ENCODE results near the gene UBE2U. TPM values are rescaled to one million over a fixed set of nuclear protein-coding genes. Genes with fewer than 3 reads are reported as not detected.
A peak's percentile ranks its signal among the peaks of the same experiment; 100 is the strongest.
"Not testable (repeated sequence)": the region's sequence is repeated elsewhere in the genome, so short reads cannot be mapped to it uniquely, and the experiment has no call there.

UBE2U gene
- total RNA-seq, 2 donors from 2014 or later: not detected

GRCh38 chr1:64231153-64231552 is 27.7 kb downstream of the UBE2U start:
- ATAC-seq (no peak), DNase-seq (no peak)
- intact Hi-C loops (cut with DNase I, micrococcal nuclease): no loop called here

DNA sequence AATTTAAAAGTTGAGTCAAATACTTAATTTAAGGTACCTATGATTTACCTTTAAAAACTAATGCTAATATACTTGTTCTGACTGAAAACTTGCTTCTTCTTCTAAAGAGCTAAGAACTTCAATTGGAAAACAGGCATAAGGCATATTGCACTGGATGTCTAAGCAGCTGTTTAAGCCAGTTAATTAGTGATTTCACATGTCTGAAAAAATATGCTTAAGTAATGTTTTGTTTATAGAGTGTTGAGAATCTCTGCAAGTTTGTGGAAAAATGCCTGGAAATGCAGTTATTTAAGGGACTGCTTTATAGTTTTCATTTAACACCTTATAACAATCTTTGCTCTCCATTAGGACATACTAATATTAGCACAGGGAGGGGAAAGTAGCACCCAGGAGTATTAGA is 28.2 kb downstream of the UBE2U start:
- intact Hi-C loops (cut with DNase I, micrococcal nuclease): no loop called here
- DNase-seq (no peak), ATAC-seq (no peak)

GRCh38 chr1:64234714-64235113 is 31.3 kb downstream of the UBE2U start:
- DNase-seq (no peak), ATAC-seq (no peak)
- intact Hi-C loops (cut with DNase I, micrococcal nuclease): no loop called here

- intact Hi-C loops (cut with DNase I, micrococcal nuclease): no loop called here
- ATAC-seq (no peak), DNase-seq (no peak)
Observed at GRCh38 chr1:64235181-64235580, 31.8 kb downstream of the UBE2U start.

GRCh38 chr1:64235910-64236309 is 32.5 kb downstream of the UBE2U start:
- ATAC-seq (no peak), DNase-seq (no peak)
- intact Hi-C loops (cut with DNase I, micrococcal nuclease): no loop called here

DNA sequence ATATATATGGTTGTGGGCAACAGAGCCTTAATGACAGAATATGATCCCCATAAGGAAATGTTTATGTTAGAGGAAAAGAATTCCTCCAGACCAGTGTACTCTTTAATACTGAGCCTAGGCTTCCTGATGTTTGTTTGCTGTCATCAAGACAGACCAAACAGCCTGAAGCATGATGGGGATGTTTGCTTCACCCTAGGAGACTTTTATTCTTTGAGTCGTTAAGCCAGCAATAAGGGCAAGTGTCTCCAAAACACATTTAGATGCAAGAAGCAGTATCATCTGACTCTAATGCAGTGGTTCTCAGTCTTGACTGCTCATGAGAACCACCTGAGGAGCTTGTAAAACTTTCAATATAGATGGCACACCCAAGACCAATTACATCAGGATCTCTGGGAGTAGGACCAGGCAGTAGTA is 33.1 kb downstream of the UBE2U start:
- no peak for DNase-seq
- ATAC-seq: no peak
- intact Hi-C loops (cut with DNase I, micrococcal nuclease): no loop called here

DNA sequence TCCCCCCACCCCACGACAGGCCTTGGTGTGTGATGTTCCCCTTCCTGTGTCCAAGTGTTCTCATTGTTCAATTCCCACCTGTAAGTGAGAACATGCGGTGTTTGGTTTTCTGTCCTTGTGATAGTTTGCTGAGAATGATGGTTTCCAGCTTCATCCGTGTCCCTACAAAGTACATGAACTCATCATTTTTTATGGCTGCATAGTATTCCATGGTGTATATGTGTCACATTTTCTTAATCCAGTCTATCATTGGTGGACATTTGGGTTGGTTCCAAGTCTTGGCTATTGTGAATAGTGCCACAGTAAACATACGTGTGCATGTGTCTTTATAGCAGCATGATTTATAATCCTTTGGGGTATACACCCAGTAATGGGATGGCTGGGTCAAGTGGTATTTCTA is 36.1 kb downstream of the UBE2U start:
- DNase-seq; intact Hi-C loops (cut with DNase I, micrococcal nuclease); ATAC-seq: not testable (repeated sequence)

- DNase-seq: no peak
- intact Hi-C loops (cut with DNase I, micrococcal nuclease): loop anchor here in 1 of 2 donors (5.0 kb wide), 2 partner anchors 548 to 563 kb away; no protein-coding TSS in a partner anchor
- ATAC-seq: no peak
Observed at GRCh38 chr1:64240206-64240605, 36.8 kb downstream of the UBE2U start.

- intact Hi-C loops (cut with DNase I, micrococcal nuclease): loop anchor here in 1 of 2 donors (5.0 kb wide), 2 partner anchors 549 to 564 kb away; no protein-coding TSS in a partner anchor
- DNase-seq (no peak), ATAC-seq (no peak)
Observed at GRCh38 chr1:64241069-64241468, 37.6 kb downstream of the UBE2U start.

DNA sequence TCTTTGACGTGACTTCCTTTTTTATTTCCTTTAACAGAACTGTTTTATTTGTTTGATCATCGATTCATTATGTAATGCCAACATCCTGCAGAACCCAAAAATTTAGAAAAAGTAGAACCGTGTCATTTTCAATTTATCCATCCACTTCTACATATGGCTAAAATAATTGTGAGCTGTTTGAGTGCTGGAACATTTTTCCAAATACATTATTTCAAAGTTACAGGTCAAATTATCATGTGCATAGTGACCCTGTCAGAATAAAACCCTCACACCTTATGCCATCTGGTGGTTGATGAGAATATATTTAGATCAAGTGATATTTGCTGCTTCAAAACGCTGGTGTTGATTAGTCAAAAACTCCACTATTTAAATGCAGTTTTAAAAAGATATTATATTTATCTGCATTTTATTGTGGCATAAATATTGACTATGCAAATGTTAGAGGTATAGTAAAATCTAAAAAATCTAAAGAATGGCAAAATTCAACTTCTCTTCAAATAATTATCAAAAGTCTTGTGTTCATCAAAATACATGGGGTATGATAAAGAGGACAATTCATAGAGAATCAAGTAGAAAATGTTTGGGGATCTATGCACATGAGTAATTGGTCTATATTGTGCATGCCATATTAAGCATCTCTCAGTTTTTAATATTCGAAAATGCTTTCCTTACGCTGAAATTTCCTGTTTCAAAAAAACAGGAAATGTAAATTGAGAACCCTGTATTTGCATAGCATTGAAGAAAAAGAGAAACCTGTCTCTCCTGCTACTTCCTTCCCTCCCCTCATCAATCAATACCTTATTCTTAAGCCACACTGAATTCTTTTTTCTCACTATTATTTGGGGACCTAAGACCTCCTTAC is 39.7 kb downstream of the UBE2U start:
- DNase-seq (no peak), ATAC-seq (peak; percentile 61)
- intact Hi-C loops (cut with DNase I, micrococcal nuclease): loop anchor here in 1 of 2 donors (5.0 kb wide), 2 partner anchors 551 to 566 kb away; no protein-coding TSS in a partner anchor

DNA sequence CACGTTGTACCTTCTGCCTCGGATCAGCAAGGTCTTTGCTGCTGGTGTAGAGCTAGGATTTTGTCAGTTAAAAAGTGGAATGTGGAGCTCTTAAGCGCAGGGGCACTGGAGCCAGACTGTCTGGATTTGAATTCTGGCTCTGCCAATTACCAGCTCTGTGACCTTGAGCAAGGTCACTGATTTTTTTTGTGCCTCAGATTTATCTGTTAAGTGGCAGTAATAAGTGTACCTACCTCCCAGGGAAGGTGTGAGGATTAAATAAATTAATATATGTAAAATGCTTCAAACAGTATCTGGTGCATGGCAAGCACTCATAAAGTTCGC is 40.3 kb downstream of the UBE2U start:
- intact Hi-C loops (cut with DNase I, micrococcal nuclease): loop anchor here in 1 of 2 donors (5.0 kb wide), 2 partner anchors 551 to 566 kb away; no protein-coding TSS in a partner anchor
- DNase-seq: no peak
- ATAC-seq: no peak

DNA sequence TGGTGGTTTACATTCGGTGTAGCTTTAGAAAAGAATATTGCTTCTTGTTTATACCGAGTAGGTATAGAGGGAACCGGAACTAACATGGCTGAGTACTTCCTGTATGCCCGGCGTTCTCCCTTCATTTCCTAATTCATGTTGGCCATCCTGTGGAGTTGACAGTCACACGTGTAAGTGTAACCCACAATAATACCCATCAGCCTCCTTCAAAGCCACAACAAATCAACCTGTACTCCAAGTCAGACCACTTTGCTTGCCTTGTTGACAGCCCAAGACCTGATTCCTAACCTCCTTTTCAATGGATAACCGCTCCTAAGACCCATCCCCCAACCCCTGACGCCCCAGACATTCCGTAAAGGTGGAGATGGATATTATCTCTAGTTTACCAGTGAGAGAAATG is 42.1 kb downstream of the UBE2U start:
- intact Hi-C loops (cut with DNase I, micrococcal nuclease): loop anchor here in 1 of 2 donors (5.0 kb wide), 1 partner anchor 633 kb away; no protein-coding TSS in a partner anchor
- ATAC-seq (peak; percentile 79), DNase-seq (peak in 1 of 2 donors; percentile 12)

DNA sequence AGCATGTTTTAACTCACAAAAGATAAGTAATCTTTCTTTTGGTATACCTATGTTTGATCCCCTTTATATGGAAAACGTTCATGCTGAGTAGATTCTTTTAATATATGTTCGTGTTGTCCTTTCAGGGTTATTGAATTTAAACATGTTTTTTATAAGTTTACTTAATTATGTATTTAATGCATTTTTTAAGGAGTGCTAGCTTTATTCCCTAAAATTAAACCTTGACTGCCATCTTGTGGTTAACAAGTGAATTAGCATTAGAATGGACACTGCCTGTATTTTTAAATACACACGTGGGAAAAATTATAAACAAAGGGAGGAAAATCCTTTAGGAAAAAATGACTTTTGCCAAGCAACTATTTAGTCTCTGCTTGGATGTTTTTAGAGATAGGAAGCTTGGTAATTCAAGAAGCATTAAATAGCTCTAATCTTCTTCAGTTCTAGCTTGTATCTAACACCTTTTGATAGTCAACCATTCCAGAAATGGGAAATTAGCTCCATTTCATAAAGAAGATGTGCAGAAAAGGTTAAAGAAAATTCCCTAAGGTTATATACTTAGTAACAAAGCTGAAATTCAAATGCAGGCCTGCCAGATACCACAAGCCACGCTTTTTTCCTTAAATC is 43.0 kb downstream of the UBE2U start:
- intact Hi-C loops (cut with DNase I, micrococcal nuclease): loop anchor here in 1 of 2 donors (5.0 kb wide), 1 partner anchor 634 kb away; no protein-coding TSS in a partner anchor
- DNase-seq (no peak), ATAC-seq (peak; percentile 59)

DNA sequence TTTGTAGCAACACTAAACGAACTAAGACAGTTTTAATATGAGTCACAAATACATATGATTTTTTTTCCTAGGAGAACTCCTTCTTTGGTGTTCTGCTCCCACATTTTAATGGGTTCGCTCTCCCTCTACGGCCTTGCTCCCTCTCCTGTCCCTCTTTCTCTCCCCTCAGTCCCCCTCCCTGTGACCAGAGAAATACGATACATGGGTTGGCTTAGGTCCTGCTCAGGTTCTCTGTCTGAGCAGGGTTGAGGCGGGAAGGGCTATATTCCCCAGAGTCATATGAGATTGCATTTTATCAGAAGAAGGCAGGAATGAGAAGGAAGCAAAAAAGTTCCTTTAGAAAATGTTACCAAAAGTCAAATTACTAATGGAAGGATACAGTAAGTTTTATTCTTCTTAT is 44.6 kb downstream of the UBE2U start:
- no peak for DNase-seq
- no peak for ATAC-seq
- intact Hi-C loops (cut with DNase I, micrococcal nuclease): loop anchor here in 1 of 2 donors (5.0 kb wide), 1 partner anchor 636 kb away; no protein-coding TSS in a partner anchor

GRCh38 chr1:64250472-64250871 is 47.0 kb downstream of the UBE2U start:
- ATAC-seq; DNase-seq; intact Hi-C loops (cut with DNase I, micrococcal nuclease): not testable (repeated sequence)

GRCh38 chr1:64251971-64252370 is 48.5 kb downstream of the UBE2U start:
- intact Hi-C loops (cut with DNase I, micrococcal nuclease): no loop called here
- ATAC-seq (no peak), DNase-seq (no peak)

GRCh38 chr1:64257233-64257632 is 53.8 kb downstream of the UBE2U start:
- ATAC-seq; DNase-seq; intact Hi-C loops (cut with DNase I, micrococcal nuclease): not testable (repeated sequence)

- DNase-seq; ATAC-seq; intact Hi-C loops (cut with DNase I, micrococcal nuclease): not testable (repeated sequence)
Observed at GRCh38 chr1:64258444-64258843, 55.0 kb downstream of the UBE2U start.

DNA sequence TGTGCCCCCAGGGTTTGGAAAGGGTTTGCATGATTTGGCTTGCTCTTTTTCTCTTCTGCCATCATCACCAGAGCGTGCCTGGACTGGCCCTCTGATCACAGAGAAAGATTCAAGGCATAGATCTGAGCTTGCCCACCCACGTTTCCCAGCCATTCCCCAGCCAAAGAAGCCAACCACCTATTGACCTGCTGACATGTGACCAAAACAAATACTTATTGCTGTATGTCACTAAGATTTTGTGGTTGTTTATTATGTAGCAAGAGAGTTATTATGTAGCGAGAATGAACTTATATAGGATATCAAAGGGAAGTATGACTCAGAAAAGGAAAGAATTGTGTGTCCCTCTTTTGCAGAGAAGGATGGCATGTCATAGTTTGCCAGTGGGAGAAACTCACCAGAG is 59.9 kb downstream of the UBE2U start:
- ATAC-seq (no peak), DNase-seq (no peak)
- intact Hi-C loops (cut with DNase I, micrococcal nuclease): no loop called here

DNA sequence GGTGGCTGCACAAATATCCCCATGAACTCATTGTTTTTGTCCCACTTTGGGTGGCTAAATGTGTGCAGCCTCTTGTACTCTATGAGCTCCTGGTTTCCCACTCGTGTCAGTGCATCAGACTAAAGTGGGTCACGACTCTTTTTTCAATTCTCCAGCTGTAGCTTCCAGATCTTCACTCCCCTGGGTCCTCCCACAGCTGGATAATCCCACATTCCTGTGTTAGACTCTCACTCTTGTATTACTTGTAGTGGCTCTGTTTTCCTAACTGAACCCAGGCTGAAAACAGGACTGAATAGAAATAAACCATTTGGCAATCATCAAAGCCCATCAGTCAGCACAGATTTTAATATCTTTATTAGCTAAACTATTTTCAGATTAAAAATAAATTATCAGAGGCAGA is 60.4 kb downstream of the UBE2U start:
- ATAC-seq (no peak), DNase-seq (no peak)
- intact Hi-C loops (cut with DNase I, micrococcal nuclease): no loop called here

Measured in left colon (tissue), 2 donors.